GM12892 (cell line): Measurements from ENCODE around the gene KLHL8.

Experiments used
- POLR2A ChIP-seq: IDR thresholded peaks from 2 replicates; pipeline ENCODE4 v1.6.1; 2011; ENCODE audit warnings: low read depth, low read length, control low read depth
- TAF1 ChIP-seq: IDR thresholded peaks from 2 replicates; pipeline ENCODE4 v1.6.1; 2011; ENCODE audit warnings: low read depth, mild to moderate bottlenecking, control low read depth, low read length, borderline replicate concordance

- TF ChIP-seq TAF1 (no peak), POLR2A (no peak)
Measured at GRCh38 chr4:87225936-87226335, 5.5 kb upstream of the KLHL8 start.
